ENCODE data around the gene NSD1. TPM values are rescaled to one million over a fixed set of nuclear protein-coding genes. Genes with fewer than 3 reads are reported as not detected.

Gene NSD1
- total and polyA plus RNA-seq, 2 of the 4 experiments (the other 2 are of a cell fraction): 7.7 to 31.0 TPM

DNA sequence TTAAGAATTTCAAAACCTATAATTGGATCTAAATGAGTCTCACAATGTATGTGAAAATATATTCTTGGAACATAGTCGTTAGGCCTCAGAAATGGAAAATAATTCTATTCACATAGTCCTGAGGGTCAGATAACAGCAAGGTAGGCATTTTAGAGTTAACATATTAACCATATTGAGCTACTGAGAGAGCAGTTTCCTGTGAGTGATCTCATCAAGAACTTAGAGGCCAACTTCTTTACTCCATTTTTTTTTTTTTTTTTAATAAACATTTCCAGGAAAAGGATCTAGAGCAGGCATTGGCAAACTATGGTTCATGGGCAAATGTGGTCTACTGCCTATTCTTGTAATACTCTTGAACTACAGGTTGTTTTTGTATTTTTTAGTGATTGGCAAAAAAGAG is 143.3 kb downstream of the NSD1 start:
- in situ Hi-C loops (cut with MboI; ENCODE audit: low sequenced_read_pairs): no loop called here
- Histone ChIP-seq H3K27ac (ENCODE audit: insufficient read depth, low read length) (no peak overlapping the region), H2BK20ac (ENCODE audit: low read depth, low read length) (no peak overlapping the region), H3K27me3 (ENCODE audit: control insufficient read depth, insufficient read depth, low read length) (no peaks in the 10 kb centered on the region), H4K91ac (ENCODE audit: insufficient read depth, low read depth, low read length) (no peak overlapping the region), H3K4ac (ENCODE audit: low read depth, low read length) (no peak overlapping the region), H3K79me1 (ENCODE audit: low read depth in 1 of 2, low read length in 2 of 2) (peaks cover 0 to 25% of the 10 kb centered on the region in 2 experiments; a peak in 3 of 4 replicates), H3K4me2 (ENCODE audit: low read depth, low read length) (no peak overlapping the region), H4K5ac (ENCODE audit: low read depth, low read length) (no peak overlapping the region), H4K8ac (ENCODE audit: low read depth in 2 of 2, low read length in 2 of 2) (no peak overlapping the region), H2AFZ (replicated peaks; ENCODE audit: low read length, poor library complexity) (no peak overlapping the region), H2AK5ac (ENCODE audit: low read depth, low read length) (no peak overlapping the region), H4K20me1 (ENCODE audit: insufficient read depth, low read length) (no peaks in the 10 kb centered on the region), H3K36me3 (ENCODE audit: control insufficient read depth, insufficient read depth, low read length) (peaks cover 27% of the 10 kb centered on the region), H3K9me1 (ENCODE audit: insufficient read depth, low read length) (no peaks in the 10 kb centered on the region), H3K18ac (ENCODE audit: low read depth, low read length) (no peak overlapping the region), H3K56ac (ENCODE audit: extremely low read depth, insufficient read depth, low read length) (no peak overlapping the region), H2BK5ac (ENCODE audit: low read depth, low read length, poor library complexity, severe bottlenecking) (no peak overlapping the region), H3K23ac (ENCODE audit: low read depth, low read length) (no peak overlapping the region), H3K4me3 (ENCODE audit: insufficient read depth, low read depth, low read length) (no peak overlapping the region), H3K14ac (replicated peaks; ENCODE audit: low read depth, low read length) (no peak overlapping the region), H3K9ac (ENCODE audit: low read depth, low read length) (no peak overlapping the region), H2AK9ac (replicated peaks; ENCODE audit: low read depth, low read length, poor library complexity) (no peak overlapping the region), H2BK15ac (ENCODE audit: low read depth, low read length) (no peak overlapping the region), H3K9me3 (ENCODE audit: control insufficient read depth, insufficient read depth, low read length) (no peaks in the 10 kb centered on the region), H2BK120ac (ENCODE audit: low read depth, low read length) (no peak overlapping the region), H3K4me1 (ENCODE audit: control insufficient read depth, insufficient read depth, low read length) (peaks cover 2% of the 10 kb centered on the region)
- ChIA-PET POLR2A (ENCODE audit: unreplicated experiment) (no interaction called here), CTCF (no interaction called here)
- no CpG with 5 or more reads among the region's 1 CpG for WGBS, 2 experiments (ENCODE audit: extremely low coverage in 2 of 2, insufficient read length in 1 of 2)
- DNase-seq (peak; percentile 12), ATAC-seq (ENCODE audit: low read depth) (no peak)
- TF ChIP-seq RCOR1 (IDR thresholded peaks at IDR 0.05; ENCODE audit: insufficient replicate concordance, low read length) (no peak), BHLHE40 (IDR thresholded peaks at IDR 0.05; ENCODE audit: low read depth, low read length) (no peak), FOS (IDR thresholded peaks at IDR 0.05; ENCODE audit: low read depth, low read length) (no peak)
- intact Hi-C loops (cut with micrococcal nuclease): loop anchor here (5.0 to 10.0 kb wide), 2 partner anchors 35 to 162 kb away; no protein-coding TSS in a partner anchor
- BruUV-seq (replicated peaks): no TSS peak
- dilution Hi-C loops (cut with HindIII; ENCODE audit: low sequenced_read_pairs, unreplicated experiment): no loop called here

Data from IMR-90 (cell line).